NCI-H146 treated with DMSO at 0.1 percent for 48 hours (cell line): ENCODE results near the gene NUBP2.

Source experiments
- DNase-seq: peaks from one replicate; lab custom pipeline; 2025; ENCODE audit not compliant: unreplicated experiment; lab: John Stamatoyannopoulos, UW

Gene NUBP2

GRCh38 chr16:1781758-1782407 lies 877 bp upstream of the NUBP2 start:
- peak; percentile 35 for DNase-seq

DNA sequence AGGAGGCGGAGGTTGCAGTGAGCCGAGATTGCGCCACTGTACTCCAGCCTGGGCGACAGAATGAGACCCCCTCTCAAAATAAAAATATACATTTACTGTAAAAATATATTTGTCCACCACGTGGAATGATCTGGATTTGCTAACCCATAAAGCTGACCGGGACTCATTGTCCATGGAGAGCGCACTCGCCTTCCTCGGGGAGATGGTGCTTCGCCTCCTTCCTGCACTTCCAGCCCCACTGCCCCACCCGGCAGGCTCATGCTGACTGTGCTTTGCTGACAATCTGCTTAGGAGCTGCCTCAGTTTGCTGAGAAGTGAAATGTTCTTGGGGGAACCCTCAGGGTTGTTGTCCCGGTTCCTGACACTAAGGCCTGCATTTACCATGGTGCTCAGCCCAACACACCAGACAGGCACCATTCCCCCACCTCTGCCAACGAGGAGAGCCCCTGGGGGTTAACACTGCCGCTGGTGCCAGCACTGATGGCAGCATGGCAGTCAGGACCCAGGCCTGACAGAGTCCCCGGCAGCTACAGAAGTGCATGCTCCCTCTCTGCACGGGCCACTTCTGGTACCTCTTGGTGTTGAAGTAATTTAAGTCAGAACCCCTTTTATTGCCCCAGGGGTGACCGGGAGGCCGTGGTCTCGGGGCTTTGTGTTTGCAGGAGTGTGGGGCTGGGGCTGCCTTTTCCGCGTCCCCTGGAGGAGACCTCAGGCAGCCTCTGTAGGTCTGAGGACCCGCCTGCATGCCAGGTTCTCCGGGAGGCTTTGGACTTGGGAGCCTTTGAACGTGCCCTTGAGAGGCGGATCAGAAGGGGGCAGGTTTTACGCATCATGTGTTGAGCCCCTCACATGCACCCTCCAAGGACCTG lies 2.5 kb downstream of the NUBP2 start:
- no peak for DNase-seq

DNA sequence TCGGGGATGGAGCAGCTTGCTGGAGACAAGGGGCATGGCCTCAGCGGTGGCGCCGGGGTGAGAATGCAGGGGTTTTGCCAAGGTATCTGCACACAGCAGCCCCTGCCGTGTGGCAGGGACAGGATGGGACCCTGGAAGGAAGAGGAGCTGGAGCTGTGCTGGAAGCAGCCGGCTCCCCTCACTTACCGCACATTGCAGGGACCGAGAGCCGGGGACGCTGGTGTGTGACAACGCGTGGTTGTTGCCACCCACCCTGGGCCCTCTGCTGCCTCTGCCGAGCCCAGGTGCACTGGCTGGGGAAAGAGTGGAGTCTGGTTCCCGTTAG lies 3.0 kb downstream of the NUBP2 start:
- DNase-seq = no peak

- no peak for DNase-seq
Measured at GRCh38 chr16:1786242-1787055, 3.7 kb downstream of the NUBP2 start.

DNA sequence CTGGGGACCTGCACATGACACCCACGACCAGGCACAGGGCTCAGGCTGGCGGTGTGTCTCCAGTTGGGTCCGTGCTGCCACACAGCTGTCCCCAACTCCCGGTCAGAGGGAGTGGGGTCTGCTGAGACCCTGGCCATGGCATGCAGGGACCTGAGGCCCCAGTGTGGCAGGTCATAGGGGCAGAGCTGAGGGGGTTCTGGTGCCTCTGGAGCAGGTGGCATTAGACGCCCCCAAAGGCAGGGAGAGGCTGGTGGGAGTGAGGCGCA lies 4.2 kb downstream of the NUBP2 start:
- no peak for DNase-seq

DNA sequence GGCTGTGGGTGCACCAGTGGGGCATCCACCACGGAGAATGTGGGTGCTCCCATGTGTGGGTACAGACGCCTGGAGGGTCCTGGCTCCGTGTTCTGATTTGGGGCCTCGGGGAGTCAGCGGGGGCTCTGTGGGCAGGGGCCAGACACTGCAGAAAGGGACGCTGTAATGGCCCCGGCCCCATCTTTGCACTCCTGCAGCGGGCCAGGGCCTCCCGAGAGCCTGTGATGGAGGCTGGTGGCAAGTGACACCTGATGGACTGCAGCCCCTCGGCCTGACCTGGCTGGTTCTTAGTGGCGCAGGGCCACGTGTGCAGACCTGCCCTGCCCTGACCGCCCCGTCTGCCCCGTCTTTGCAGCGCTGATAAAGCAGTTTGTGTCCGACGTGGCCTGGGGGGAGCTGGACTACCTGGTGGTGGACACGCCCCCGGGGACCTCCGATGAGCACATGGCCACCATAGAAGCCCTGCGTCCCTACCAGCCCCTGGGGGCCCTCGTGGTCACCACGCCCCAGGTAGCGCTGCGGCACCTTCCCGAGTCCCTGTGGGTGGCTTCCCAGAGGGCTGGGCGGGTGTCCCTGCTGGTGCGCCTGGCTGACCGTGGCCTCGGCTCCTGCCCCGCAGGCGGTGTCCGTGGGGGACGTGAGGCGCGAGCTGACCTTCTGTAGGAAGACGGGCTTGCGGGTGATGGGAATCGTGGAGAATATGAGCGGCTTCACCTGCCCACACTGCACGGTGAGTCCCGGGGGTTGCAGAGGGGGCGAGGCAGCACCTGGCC lies 4.7 kb downstream of the NUBP2 start:
- no peak for DNase-seq

- DNase-seq = no peak
Measured at GRCh38 chr16:1788095-1788707, 5.4 kb downstream of the NUBP2 start.

GRCh38 chr16:1788708-1789100 lies 5.9 kb downstream of the NUBP2 start:
- no peak for DNase-seq

DNA sequence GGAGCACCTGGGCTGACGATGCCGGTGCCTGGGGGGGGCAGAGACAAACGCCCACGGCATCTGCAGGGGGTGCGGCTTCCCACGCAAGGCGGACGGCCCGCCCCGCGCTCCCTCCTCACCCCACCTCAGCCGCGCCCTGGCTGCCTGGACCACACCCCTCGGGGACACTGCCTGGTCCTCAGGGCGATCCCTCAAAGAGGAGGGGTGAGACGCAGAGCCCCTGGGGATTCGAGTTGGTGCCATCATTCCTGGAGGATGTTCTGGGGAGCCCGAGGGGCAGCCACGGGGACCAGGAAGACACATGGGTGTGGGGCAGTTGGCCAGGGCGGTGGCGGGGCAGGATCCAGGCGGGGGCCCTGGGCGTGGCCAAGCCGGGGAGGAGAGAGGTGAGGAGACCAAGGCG lies 6.9 kb downstream of the NUBP2 start:
- no peak for DNase-seq

GRCh38 chr16:1790261-1790610 lies 7.5 kb downstream of the NUBP2 start:
- no peak for DNase-seq

DNA sequence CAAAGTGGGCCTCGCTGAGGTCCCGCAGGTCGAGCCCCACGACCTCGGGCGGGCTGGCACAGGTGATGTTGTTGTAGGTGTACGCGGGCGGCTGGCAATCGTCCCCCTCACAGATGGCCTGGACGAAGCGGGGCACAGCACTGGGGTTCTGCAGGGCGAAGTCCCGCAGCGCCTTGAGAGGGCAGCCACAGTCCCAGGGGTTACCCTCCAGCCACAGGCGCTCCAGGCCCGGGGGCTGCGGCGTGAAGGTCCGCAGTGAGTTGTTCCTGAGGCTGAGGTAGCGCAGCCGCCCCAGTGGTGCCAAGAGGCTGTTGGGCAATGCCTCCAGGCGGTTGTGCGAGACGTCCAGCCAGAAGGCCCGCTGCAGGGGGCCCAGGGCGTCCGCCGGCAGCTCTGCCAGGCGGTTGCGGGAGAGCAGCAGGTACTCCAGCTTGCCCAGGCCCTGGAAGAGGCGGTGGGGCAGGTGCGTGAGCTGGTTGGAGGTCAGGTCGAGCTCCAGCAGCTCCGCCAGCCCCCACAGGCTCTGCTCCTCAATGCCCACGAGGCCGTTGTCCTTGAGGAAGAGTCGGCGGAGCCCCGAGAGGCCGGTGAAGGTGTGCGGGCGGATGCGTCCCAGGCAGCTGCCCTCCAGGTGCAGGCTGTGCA lies 8.0 kb downstream of the NUBP2 start:
- no peak for DNase-seq

- no peak for DNase-seq
Measured at GRCh38 chr16:1791256-1791942, 8.6 kb downstream of the NUBP2 start.

GRCh38 chr16:1791943-1792812 lies 9.4 kb downstream of the NUBP2 start:
- DNase-seq = no peak

DNA sequence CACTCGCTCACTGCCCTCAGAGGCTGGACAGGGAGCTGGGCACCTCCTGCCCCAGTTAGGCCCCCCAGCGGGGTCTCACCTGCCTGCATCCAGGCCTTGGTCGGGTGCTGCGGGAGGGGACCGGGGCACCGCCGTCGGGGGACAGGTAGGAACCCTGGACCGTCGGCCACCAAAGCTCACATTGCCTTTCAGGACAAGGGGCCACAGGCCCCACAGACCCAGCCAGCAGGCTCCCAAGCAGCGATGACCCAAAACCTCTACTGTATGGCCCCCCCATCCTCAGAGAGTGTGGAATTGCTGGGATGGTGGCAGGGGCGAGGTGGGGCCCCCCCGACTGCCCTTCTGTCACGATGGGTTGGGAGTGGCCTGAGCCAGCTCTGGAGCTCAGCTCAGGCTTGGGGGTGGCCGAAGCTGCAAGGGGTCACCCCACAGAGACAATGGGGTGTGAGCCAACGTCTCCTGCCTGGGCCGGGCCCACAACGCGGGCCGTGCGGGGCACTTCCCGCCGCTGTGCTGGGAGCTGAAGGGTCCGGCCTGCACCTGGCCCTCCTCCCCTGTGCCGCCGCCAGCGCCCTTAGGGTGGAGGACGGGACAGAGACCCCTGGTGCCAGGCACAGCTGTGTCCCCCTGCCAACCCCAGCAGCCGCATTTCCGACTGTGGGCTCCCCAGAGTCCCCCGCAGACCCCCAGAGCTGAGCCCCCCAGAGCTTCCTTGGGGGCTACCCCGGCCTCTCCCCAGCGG lies 10.2 kb downstream of the NUBP2 start:
- DNase-seq = no peak

- no peak for DNase-seq
Measured at GRCh38 chr16:1793578-1794220, 10.9 kb downstream of the NUBP2 start, which contains the start of gene IGFALS. IGFALS (minus strand) TSS chr16:1793705; CDS start chr16:1793652, 53 bp downstream.

- no peak for DNase-seq
Measured at GRCh38 chr16:1794221-1794871, 11.6 kb downstream of the NUBP2 start.
